Fibroblast of the aortic adventitia (primary cell): ENCODE results near the gene TP63. TPM values are rescaled to one million over a fixed set of nuclear protein-coding genes. Genes with fewer than 3 reads are reported as not detected.

Experiments used
- DNase-seq: peaks from one replicate; pipeline ENCODE4 v3.0.0-alpha.2; 2010; ENCODE audit warnings: low read depth
- H3K4me3 ChIP-seq: 2 replicates; pipeline ENCODE4 v1.5.1; 2011; ENCODE audit warnings: low read depth, mild to moderate bottlenecking, control low read depth, low read length, moderate library complexity
- total RNA-seq: library from RNA; depleted of rRNA; stranded (reverse); fragments of >200 nt; gene quantifications from 2 replicates; pipeline ENCODE4 v1.2.3, GENCODE V29; 2012; ENCODE audit warnings: low replicate concordance
- TF ChIP-seq, protein P1 (sequence below): IDR thresholded peaks from 2 replicates; pipeline ENCODE4 v1.5.1; 2011; ENCODE audit warnings: mild to moderate bottlenecking, low read length, control low read depth, inconsistent platforms; ENCODE audit not compliant: insufficient read depth

TP63 gene
- total RNA-seq, 1 donor: 0.18 TPM

DNA sequence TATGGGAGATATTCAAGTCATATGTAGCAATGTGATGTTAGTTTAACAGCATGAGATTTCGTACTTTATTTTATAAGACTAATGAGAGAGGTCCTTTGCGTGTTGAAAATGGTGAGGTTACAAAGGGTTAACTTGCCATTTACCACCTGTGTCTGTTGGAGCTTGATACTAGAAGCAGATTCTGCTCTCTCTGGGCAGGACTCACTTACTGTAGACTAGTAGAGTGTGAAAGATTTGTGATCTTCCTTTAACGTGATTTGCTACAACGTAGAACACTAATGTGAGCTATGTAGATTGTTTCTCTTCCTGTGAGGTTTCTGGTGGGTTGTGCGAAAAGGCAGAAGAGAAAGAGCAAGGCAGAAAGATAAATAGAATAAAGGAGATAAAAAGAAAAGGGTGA, 1.1 kb downstream of the TP63 start:
- TF ChIP-seq, protein P1, sequence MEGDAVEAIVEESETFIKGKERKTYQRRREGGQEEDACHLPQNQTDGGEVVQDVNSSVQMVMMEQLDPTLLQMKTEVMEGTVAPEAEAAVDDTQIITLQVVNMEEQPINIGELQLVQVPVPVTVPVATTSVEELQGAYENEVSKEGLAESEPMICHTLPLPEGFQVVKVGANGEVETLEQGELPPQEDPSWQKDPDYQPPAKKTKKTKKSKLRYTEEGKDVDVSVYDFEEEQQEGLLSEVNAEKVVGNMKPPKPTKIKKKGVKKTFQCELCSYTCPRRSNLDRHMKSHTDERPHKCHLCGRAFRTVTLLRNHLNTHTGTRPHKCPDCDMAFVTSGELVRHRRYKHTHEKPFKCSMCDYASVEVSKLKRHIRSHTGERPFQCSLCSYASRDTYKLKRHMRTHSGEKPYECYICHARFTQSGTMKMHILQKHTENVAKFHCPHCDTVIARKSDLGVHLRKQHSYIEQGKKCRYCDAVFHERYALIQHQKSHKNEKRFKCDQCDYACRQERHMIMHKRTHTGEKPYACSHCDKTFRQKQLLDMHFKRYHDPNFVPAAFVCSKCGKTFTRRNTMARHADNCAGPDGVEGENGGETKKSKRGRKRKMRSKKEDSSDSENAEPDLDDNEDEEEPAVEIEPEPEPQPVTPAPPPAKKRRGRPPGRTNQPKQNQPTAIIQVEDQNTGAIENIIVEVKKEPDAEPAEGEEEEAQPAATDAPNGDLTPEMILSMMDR: no peak
- no peak overlapping the region for H3K4me3 ChIP-seq
- DNase-seq: no peak

DNA sequence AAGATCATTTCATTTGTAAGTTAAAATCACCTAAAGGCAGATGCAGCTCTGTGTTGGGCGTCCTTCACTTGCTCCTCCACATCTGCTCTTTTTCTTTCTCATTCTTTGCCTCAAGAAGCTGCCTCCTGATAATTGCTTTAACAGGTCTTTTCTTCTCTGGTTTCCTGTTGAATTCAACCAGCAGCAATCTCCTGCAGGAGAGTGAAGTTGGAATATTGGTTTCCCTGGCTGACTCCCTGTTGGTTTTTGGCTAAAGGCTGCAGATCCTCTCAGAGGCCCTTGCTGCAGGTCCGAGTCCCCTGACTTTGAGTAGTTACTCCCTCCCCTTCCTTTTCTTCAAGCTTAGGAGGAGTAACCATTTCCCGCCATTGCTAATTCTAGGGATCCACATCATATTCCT, 4.2 kb downstream of the TP63 start:
- no peak overlapping the region for H3K4me3 ChIP-seq
- TF ChIP-seq, protein P1: no peak
- DNase-seq: no peak

DNA sequence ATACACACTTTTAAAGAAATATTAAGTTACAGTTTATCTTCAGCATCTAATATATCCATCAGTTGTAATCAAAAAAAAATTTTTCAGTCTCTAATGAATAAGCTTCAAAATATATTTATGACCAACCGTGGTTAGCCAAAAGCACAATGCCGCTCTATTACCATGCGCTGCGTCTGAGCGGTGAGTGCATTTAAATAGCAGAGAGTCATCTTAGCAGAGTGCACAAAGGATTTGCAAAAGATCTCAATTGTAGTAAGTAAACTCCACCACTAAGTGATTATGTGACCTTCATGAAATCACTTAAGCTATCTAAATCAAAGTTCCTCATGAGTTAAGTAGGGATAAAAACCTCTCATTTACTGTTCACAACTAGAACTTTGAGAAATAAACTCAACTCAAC, 4.9 kb downstream of the TP63 start:
- no peak for DNase-seq
- no peak overlapping the region for H3K4me3 ChIP-seq
- TF ChIP-seq, protein P1: no peak

DNA sequence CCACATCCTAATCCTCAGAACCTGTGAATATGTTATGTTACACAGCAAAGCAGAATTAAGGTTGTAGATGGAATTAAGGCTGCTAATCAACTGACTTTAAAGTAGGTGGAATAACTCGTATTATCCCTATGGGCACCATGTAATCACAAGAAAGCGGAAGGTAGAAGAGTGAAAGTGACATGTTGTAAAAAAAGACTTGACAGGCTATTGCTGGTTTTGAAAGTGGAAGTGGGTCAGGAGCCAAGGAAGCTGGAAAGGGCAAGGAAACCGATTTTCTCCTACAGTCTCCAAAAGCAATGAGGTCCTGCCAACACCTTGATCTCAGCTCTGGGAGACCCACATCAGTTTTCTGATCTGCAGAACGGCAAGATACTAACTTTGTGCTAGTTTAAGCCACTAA, 6.6 kb downstream of the TP63 start:
- no peak overlapping the region for H3K4me3 ChIP-seq
- no peak for DNase-seq
- TF ChIP-seq, protein P1: no peak

DNA sequence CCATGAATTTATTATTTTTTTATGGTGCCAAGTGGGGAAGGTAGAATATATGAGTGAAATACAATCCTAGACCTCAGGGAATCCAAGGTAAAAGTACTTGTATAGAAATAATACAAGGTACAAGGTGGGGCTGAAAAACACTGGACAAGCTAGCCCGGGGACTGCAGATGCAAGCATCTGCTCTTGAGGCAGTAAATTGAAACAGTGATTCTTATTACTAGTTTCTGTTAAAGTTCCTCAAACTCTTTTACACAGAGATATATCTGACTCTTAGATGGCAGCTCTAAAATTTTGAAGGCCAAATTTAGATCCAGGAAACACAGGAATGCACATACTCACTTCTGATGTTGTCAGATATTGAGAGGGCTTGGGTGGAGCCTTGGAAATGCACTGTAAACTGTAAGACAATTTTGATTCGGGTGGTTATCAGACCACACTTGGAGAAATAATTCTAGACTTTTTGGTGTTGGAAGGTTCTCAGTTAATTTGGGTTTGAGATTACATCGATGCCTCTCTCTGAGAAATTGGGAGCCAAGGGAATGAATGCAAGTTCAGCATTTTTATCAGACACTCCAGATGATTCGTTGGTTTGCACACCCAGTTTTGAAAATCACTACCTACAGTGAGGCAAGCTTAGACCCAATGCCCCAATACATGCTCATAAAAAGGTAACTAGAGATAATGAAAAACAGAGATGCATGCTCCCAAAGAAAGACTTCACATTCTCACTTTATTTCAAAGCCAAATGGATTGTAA, 7.3 kb downstream of the TP63 start:
- no peak overlapping the region for H3K4me3 ChIP-seq
- peak; percentile 21 for DNase-seq
- TF ChIP-seq, protein P1: no peak

DNA sequence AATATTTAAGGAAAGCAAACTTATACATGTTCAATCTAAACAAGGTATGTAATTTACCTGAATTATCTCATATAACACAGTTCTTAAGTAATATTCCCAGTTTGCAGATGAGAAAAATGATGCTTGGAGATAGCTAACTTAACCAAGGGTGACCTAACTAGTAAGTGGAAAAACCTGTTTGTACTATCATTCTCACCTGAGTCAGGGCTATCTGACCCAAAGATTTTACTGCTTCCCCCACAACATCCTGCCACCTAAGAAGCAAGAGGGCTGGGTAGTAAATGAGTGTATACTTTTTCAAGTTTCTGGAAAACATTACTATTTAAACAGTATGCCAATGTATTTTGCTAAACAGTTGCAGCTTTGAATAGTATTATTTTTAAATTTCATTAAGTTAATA, 10.6 kb downstream of the TP63 start:
- no peak for DNase-seq
- no peak overlapping the region for H3K4me3 ChIP-seq
- TF ChIP-seq, protein P1: no peak
